Kasumi-1 (cell line): ENCODE measurements around the gene WBP2.
A peak's percentile ranks its signal among the peaks of the same experiment; 100 is the strongest.
"Not testable (repeated sequence)": the region's sequence is repeated elsewhere in the genome, so short reads cannot be mapped to it uniquely, and the experiment has no call there.

ENCODE experiments used
- DNase-seq, 2 experiments: peaks; one replicate each; lab custom pipeline; 2025; lab: John Stamatoyannopoulos, UW

WBP2 gene

GRCh38 chr17:75865404-75866188, 10.5 kb upstream of the WBP2 start:
- DNase-seq: not testable (repeated sequence)

GRCh38 chr17:75864887-75865286, 9.8 kb upstream of the WBP2 start:
- DNase-seq: not testable (repeated sequence)

GRCh38 chr17:75864448-75864871, 9.3 kb upstream of the WBP2 start:
- DNase-seq: no peak

GRCh38 chr17:75861927-75862317, 6.8 kb upstream of the WBP2 start:
- DNase-seq: no peak

GRCh38 chr17:75859358-75859757, 4.2 kb upstream of the WBP2 start:
- not testable (repeated sequence) for DNase-seq

- DNase-seq: peak; percentile 76 to 77
Observed at GRCh38 chr17:75856062-75856756, 1.1 kb upstream of the WBP2 start.

GRCh38 chr17:75854881-75855309, 240 bp downstream of the WBP2 start:
- DNase-seq: peak in 1 of 2 experiments; percentile 90

GRCh38 chr17:75854101-75854748, 910 bp downstream of the WBP2 start:
- DNase-seq: no peak

- DNase-seq: no peak
Observed at GRCh38 chr17:75853433-75853832, 1.7 kb downstream of the WBP2 start.

GRCh38 chr17:75851693-75851991, 3.5 kb downstream of the WBP2 start:
- DNase-seq: not testable (repeated sequence)

GRCh38 chr17:75850928-75851692, 4.0 kb downstream of the WBP2 start:
- DNase-seq: no peak

- DNase-seq: no peak
Observed at GRCh38 chr17:75849724-75850123, 5.4 kb downstream of the WBP2 start.

- no peak for DNase-seq
Observed at GRCh38 chr17:75849279-75849646, 5.9 kb downstream of the WBP2 start.

GRCh38 chr17:75848523-75849278, 6.4 kb downstream of the WBP2 start:
- peak; percentile 66 to 78 for DNase-seq

GRCh38 chr17:75847614-75848522, 7.3 kb downstream of the WBP2 start:
- no peak for DNase-seq

GRCh38 chr17:75846692-75847613, 8.2 kb downstream of the WBP2 start:
- no peak for DNase-seq

GRCh38 chr17:75845933-75846691, 9.0 kb downstream of the WBP2 start:
- no peak for DNase-seq

- peak; percentile 97 to 98 for DNase-seq
Observed at GRCh38 chr17:75845058-75845711, 9.9 kb downstream of the WBP2 start.
